Omental fat pad (tissue), 4 donors: ENCODE results near the gene SETDB2. TPM values are rescaled to one million over a fixed set of nuclear protein-coding genes. Genes with fewer than 3 reads are reported as not detected.

Experiments used
- ATAC-seq: fragments of 150-250 bp; one replicate; pipeline ENCODE4 v1.9.1; 2016; ENCODE audit warnings: mild to moderate bottlenecking, moderate library complexity; ENCODE audit not compliant: low FRiP score
- DNase-seq: peaks from one replicate; pipeline ENCODE4 v3.0.0-alpha.2; 2019; ENCODE audit warnings: low spot score
- total RNA-seq, 4 donors: library from RNA; depleted of rRNA; stranded (reverse); fragments of >200 nt; gene quantifications; one replicate each; pipeline ENCODE4 v1.1.0, GENCODE V29; 2016
- TF ChIP-seq, protein P1 (sequence below), 3 donors: fragments of 450-650 bp; IDR thresholded peaks; one replicate each; pipeline ENCODE4 v1.5.1; 2016 to 2017; ENCODE audit warnings: antibody characterized with exemption in 3 of 3, mild to moderate bottlenecking in 3 of 3, moderate library complexity in 2 of 3

SETDB2 gene
- total RNA-seq, 4 donors from 2014 or later, result 5.6 to 9.6 (median 6.6) TPM

- TF ChIP-seq, protein P1, sequence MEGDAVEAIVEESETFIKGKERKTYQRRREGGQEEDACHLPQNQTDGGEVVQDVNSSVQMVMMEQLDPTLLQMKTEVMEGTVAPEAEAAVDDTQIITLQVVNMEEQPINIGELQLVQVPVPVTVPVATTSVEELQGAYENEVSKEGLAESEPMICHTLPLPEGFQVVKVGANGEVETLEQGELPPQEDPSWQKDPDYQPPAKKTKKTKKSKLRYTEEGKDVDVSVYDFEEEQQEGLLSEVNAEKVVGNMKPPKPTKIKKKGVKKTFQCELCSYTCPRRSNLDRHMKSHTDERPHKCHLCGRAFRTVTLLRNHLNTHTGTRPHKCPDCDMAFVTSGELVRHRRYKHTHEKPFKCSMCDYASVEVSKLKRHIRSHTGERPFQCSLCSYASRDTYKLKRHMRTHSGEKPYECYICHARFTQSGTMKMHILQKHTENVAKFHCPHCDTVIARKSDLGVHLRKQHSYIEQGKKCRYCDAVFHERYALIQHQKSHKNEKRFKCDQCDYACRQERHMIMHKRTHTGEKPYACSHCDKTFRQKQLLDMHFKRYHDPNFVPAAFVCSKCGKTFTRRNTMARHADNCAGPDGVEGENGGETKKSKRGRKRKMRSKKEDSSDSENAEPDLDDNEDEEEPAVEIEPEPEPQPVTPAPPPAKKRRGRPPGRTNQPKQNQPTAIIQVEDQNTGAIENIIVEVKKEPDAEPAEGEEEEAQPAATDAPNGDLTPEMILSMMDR (IDR thresholded peaks at IDR 0.05), result no peak
- DNase-seq, result no peak
- no peak for ATAC-seq
Measured at GRCh38 chr13:49452725-49453457, 8.8 kb downstream of the SETDB2 start.

- DNase-seq (no peak), ATAC-seq (no peak)
- TF ChIP-seq, protein P1 (IDR thresholded peaks at IDR 0.05), result no peak
Measured at GRCh38 chr13:49453465-49453864, 9.4 kb downstream of the SETDB2 start.

DNA sequence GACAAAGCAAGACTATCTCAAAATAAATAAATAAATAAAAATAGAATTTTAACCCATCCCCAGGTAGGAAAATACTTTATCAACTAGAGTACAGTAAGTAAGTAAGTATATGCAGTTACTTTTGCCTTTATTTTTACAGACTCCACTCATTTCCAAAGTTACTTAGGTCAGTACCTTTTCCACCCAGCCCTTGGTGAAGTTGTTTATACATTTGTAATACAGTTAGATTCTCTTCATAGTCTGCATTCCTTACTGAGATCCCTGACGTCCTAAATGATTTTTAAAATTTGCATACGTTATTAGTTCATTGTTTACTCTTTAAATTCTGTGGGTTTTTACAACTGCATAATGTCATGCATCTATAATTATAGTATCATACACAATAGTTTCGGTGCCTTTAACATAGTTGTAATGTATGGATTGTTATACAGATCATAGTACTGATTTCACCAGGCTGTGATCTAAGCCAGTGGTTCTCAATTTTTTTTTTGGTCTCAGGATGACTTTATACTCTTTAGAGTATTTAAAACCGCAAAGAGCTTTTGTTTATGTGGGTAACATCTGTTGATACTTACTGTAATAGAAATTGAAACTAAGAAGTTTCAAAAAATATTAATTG is 10.4 kb downstream of the SETDB2 start:
- ATAC-seq (no peak), DNase-seq (no peak)
- TF ChIP-seq, protein P1 (IDR thresholded peaks at IDR 0.05), result no peak

DNA sequence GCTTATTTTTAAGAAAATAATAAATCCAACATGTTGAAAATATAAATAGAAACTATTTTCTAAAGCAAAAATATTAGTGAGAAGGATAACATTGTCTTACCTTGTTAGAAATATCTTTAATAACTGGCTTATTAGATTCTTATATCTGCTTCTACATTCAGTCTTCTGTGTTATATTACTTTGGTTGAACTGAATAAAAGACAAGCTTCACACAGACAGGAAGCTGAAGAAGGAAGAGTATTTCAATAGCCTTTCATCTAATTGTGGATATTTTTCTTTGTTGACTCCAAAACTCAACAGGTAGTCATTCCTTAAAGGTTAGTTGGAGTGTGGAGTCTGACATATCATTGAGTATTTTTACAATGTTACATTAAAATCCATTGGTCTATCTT is 10.9 kb downstream of the SETDB2 start:
- TF ChIP-seq, protein P1 (IDR thresholded peaks at IDR 0.05), result no peak
- ATAC-seq (no peak), DNase-seq (no peak)

DNA sequence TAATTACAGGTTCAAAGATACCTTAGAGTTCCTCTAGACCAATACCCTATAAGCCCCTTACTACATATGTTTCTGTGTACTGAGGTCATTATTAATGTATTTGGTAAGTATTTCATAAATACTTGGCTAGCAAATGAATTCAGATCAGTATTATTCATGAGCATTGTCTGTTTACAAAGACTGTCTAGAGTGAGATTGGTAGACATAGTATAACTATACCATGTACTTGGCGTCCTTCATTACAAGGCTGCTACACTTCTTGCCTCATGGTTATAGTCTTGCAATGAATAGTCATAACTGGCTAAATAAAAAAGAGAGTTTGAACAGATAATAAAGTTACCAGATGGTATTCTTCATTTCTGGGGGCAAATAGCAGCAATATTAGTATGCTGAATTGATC is 12.1 kb downstream of the SETDB2 start:
- DNase-seq (no peak), ATAC-seq (no peak)
- TF ChIP-seq, protein P1 (IDR thresholded peaks at IDR 0.05), result no peak

DNA sequence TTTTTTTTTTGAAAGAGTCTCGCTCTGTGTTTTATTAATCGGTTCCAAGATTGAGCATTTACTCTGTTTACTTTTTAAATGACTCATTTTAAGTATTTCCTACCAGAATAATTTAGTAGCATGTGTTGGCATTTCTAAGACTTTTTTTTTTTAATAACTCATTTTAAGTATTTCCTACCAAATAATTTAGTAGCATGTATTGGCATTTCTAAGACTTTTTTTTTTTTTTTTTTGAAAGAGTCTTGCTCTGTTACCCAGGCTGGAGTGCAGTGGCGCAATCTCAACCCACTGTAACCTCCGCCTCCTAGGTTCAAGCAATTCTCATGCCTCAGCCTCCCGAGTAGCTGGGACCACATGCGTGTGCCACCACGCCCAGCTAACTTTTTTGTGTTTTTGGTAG is 13.1 kb downstream of the SETDB2 start:
- ATAC-seq (no peak), DNase-seq (no peak)
- TF ChIP-seq, protein P1 (IDR thresholded peaks at IDR 0.05), result no peak

GRCh38 chr13:49459580-49459979 is 15.5 kb downstream of the SETDB2 start:
- ATAC-seq (no peak), DNase-seq (no peak)
- TF ChIP-seq, protein P1 (IDR thresholded peaks at IDR 0.05), result no peak
